GM18867 (cell line): ENCODE data around the gene RAB6B.

ENCODE experiments used
- ATAC-seq: cut with Tn5 transposase; IDR thresholded peaks from one replicate; pipeline ENCODE4 v1.9.1; 2021; ENCODE audit warnings: mild to moderate bottlenecking, moderate library complexity; ENCODE audit not compliant: unreplicated experiment

Gene RAB6B

DNA sequence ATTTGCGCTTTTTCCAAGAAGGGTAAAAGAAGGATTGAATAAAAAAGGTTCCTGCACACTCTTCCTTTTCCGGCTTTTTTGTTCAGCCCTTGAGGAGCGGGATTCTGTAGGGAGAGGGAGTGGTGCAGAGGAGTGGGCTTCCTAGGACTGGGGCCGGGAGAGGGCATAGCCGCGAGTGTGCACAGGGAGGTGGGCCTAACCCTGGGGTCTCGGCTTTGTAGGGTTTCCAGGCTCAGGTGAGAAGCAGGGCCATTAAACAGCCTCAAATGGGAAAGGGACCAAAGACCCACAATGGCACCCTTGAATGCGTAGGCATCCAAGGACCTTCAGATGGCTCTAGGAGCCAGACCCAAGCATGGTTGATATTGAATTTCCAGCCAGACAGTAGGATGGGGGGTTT lies 35.4 kb upstream of the RAB6B start:
- ATAC-seq = no peak

DNA sequence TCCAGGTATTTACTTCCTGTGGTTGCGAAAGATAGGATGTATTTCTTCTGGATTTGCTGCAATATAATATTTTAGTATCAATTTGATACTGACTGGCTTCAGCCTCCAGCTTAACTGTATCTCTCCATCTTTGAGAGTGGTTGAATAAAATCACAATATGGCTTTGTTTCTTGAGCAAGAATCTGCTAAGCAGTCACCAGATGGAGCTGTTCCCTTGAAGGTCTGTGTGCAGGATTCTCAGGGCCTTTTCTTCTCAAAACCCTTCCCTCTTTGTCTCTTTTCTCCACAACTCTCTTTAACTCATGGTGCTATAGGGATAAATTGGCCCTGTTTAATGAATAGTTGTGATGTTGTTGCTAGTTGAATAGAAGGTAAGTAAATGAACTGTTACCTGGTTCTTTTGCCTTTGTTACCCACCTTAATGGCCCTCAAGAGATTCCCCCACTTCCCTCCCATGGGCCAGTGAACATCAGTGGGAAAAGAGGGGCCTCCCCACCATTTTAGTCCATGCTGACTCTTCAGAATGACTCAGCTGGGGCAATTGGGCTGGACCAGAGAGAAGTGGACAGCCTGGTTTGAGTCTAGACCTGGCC lies 34.8 kb upstream of the RAB6B start:
- ATAC-seq = no peak

DNA sequence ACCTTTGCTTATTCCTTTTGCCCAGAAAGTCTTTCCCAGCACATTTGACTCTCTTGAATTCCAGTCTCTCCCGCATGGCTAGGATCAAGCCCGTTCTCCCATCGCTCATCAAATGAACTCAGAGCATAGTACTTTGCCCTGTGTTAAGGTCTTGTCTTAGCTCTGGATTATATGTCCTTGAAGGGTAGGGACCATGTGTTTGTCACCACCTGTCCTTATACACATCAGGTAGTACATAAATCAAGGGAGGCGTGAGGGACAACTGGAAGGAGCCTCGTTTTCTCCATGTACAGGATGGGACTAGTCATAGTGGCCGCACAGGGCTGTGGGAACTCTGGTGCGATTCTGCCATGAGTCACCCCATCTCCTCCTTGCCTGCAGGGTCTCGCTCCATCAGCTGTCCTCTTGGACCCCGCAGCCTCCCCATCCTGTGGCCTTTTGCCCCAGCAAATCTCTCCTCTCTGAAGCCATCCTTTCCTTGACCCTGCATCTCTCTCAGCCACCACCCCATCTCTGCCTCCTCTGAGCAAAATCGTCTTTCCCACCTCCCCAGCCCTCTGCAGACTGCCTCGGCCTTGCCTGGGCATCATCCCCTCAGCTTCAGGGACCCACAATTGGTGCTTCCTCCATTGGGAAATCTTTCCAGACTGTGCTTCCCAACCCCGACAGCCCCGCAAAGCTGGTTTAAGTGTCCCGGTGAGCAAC lies 33.4 kb upstream of the RAB6B start:
- no peak for ATAC-seq

DNA sequence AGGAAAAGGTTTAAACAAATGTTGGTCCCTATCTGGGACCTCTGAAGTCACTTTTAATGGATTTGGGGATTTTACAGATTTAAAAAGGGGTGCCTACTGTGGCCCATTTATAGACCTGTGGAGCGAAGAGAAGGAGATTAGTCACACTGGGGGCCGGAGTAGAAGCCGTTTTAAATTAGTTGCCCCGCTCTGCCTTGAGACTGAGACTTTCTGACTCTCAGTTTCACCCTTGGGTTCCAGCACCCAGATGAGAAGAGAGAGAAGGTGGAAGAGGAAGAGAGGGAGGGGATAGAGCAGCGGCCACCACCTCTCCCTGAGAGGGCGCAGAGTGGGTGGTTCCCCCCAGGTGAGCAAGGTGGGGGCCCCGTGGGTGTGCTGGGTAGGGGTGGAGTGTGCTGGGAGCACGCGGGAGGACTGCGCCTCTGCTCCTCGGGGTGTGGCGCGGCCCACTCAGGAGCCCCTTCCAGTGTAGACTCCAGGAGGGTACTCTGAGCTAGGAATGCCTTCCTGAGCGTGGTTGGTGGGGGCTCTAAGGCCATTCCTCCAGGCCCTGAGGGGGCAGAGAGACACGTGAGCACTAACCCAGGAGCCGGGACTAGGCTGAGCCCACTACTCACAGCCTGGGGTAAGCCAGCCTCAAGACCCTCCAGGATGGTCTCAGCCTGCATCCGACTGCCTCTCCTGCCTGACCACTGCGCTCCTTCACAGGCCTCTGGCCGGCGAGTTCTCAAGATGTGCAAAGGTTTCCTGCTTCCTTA lies 32.6 kb upstream of the RAB6B start:
- ATAC-seq = peak; percentile 50

DNA sequence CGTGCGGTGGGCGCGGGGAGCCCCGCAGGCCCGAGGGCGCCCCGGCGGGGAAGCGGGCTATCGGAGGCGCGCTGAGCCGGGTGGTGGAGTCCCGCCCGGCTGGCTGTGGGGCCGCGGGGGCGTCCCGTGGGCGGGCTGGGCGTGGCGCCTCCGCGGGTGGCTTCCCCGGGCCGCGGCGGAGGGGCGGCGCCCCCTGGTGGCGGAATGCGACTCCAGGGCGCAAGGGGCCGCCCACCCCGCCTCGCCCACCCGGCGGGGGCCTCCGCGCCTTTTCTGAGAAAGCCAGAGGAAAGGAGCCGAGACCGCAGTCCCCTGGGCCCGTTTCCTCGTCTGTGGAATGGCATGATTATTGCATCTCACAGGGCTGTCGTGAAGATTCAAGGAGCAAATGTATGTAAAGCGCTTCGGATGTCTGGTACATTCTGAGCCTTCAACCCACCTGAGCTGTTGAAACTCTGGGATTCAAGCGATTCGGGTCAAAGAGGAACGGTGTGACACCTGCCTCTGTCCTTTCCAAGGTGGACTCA lies 31.9 kb upstream of the RAB6B start:
- ATAC-seq = peak; percentile 78

DNA sequence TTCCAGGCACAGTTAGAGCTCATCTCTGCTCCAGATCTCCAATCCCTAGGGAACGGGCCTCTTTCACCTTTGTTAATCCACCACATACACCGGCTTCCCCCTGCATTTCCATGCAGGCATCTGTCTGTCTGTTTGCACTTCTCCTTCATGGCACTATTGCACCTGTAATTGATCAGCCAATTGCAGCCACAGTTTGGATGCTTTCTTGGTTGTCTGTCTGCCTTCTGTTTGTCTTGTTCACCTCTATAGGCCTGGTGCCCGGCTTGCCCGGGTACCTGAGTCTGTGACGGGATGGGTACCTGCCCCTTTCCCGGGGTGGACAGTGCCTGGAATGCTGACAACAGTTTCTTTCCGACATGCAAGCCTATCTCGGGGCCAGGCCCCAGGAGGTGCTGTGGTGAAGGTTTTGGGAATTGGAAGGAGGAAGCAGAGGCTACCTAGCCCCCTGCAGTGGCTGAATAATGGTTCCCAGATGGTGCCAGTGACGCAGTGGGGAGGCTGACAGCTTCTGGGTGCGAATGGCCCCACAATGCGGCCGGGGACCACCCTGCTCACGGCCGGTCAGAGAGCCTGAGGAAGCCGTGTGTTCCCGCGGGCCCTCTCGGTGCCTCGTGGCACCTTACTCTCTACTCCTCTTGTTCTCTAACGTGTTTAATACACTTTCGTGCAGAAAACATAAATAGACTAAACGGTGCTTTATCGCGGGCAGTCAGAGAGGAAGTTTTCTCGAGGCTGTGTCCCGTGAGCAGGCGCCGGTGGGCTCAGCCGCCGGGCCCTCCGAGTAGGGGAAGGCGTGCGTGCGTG lies 31.3 kb upstream of the RAB6B start:
- ATAC-seq = peak; percentile 6

DNA sequence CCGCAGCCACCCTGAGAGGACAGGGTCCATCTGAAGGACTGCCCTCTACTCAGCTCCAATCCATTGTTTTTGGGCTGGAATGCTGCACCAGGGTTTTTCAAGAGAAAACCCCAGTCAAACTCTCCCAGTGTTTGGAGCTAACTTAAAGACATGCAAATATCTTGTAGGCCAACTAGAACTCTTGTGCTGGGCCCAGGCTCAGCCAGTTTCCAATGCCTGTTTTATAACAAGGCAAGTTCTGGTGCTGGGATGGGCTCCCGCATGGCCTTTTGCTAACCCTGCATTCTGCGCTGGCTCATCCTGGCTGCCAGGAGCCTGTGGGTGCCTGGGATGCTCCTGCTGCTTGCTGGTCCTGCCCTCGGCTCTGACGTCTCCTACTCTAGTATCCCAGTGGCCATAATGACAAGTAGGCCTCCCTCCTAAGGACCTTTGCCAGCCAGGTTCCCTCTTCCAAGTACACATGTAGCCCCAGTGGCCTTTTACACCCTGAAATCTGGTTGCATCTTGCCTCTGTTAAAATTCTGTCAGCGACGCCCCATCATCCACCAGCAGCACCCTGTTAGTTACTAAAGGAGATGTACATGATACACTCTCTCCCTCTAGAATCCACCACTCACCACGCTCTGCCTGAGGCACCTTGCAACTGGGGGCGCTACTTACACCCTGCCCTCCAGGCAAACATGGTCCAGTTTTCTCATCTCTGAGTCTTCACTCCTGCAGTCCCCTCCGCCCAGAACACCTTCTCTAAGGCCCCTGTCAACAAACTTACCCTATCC lies 30.5 kb upstream of the RAB6B start:
- ATAC-seq = no peak

DNA sequence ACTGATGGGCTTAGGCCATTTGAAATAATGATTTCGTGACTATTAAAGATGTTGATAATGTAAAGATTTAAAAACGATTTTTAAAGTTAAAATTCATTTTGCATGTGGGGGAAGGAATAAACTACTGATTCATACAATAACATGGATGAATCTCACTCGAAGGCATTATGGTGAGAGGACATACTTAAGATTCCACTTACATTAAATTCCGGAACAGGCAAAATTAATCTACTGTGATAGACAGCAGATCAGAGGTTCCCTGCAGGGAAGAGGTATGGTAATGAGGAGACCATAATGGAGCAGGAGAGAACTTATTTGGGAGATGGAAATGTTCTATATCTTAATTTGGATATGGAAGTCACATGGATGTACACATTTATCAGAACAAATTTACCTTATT lies 28.4 kb upstream of the RAB6B start:
- no peak for ATAC-seq

DNA sequence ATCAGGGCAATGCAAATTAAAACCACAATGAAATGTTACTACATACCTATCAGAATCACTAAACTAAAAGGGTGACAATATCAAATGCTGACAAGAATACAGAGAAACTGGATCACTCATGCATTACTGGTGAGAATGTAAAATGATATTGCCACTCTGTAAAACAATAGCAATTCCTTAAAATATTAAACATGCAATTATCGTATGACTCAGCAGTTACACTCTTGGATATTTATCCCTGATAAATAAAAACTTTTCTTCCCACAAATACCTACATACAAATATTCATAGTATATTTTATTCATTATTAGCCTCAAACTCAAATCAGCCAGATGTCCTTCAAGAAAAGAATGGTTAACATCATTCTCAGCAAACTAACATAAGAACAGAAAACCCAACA lies 25.9 kb upstream of the RAB6B start:
- no peak for ATAC-seq

DNA sequence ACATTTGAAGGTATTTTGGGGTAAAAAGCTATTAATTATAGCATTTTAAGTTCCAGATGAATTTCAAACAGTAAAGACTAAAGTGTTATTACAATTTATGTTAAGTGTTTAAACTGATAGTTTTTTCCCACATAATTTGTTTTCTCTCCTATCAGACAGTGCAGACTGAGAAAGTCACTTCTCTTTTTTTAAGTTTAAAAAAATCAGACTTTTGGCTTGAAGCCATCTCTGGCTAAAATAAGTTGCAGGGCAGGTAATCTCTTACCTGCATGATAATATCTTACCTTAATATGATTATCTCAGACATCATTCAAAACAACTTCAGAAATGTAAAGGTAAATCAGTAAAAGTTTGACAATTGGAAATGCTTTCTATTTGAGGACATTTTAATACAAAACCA lies 21.5 kb upstream of the RAB6B start:
- no peak for ATAC-seq

DNA sequence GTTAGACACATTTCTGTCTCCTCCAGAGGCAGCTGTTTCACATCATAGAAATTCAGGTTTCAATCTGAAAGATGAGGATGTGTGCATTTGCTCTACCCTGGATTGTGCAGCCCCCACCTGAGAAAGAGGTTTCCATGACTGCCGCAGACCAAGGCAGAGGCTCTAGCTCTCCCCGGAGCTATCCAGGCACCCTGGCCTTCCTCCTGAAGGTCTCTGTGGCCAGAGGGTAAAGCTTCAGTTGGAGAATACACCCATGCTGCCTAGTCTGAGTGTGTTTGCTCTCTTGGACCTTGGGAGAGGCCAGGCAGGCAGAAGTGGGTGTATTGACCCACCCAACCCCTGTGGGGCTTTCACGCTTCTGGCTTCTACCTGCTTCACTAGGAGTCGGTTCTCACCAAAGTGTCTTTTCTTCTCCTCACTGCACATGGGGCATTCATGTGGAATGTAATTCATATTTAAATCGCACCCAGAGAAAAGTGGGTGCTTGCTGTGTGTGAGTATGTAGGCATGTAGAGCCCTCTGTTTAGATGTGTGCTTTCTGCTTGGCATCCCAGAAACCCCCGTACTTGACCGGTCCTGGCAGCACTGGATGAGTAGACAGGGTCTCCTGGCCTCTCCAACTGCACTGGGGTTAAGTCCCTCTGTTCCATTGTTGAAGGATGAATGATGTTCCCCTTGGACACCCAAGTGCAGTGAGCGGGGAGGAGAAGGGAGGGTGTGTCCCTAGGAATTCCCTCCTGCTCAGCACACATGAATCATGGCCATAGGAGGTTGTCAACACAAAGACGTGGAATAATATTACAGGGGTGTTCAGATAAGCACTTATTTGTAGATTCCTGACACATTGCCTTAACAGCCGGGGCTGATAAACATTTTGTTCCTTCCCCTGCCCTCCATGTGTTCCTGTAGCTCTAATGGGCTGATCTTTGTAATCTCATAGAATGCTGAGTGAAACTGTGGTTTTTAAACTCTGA lies 20.3 kb upstream of the RAB6B start:
- ATAC-seq = no peak

DNA sequence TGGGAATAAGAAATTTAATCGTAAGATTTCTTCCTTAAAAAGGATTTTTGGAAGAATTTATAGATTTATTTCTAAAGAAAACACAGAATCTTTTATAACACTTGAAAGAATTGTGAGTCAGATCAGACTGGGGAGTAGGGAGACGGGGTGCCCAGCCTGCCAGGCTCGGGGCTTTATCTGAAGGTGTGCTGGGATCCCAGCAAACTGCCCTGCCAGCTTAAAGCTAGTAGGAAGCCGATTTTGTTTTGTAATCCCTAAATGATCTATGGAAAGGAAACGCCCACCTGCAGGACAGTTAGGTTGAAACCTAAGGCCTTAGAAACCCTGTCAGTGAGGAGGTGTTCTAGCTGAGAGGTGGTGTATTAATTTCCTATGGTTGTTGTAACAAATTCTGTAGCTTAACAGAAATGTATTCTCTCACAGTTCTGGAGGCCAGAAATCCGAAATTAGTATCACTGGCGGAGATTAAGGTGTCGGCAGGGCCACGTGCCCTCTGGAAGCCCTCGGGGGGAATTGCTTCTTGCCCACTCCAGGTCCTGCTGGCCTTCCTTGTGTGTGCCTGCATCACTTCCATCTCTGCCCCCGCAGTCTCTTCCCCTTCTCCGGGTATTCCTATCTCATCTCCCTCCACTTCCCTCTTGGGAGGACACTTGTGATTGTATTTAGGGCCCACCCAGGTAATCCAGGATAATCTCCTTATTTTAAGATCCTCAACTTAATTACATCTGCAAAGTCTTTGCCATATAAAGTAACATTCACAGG lies 19.3 kb upstream of the RAB6B start:
- ATAC-seq = no peak

DNA sequence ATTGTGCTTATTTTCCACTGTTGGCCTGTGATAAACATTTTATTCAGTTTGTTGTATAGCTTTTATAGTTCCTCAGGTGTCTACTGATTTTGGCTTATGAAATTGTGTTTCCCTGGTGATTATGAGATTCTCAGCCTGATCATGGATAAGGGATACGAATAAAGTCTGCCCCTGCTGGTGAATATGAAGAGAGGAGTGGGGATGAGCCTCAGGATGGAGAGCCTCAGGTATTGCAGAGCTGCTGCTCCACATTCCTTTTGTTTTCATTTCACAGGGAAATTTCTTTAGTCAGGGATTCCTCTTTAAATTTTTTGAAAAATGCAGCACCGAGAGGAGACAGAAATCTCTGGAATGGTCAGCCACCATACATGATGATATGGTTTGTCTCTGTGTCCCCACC lies 14.7 kb upstream of the RAB6B start:
- no peak for ATAC-seq

DNA sequence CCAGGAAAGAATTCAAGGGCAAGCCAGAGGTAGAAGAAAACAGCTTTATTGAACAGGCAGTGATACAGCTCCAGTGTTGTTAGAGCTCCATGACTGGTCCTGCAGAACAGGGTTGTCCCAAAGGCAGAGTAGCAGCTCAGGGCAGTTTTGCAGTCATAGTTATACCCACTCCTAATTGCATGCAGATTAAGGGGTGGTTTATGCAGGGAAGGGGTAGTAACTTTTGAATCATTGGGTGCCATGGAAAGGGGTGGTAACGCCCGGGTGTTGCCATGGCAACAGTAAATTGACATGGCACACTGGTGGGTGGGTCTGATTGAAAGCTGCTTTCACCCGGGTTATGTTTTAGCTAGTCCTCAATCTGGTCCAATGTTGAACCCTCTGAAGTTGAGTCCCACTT lies 9.7 kb upstream of the RAB6B start:
- ATAC-seq = no peak

DNA sequence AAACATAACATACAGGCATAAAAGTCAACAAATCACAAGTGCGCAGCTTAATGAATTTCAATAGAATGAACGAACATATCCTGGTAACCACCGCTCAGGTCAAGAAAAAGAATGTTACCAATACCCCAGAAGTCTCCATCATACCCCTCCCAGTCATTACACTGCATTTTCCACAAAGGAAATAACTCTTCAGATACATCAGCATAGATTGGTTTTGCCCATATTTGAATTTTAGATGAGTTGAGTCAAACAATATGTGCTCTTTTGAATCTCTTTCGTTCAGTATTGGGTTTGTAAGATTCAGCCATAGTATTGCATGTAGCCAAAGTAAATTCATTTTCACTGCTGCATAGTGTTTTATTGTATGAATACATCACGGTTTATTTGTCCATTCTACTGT lies 6.2 kb upstream of the RAB6B start:
- no peak for ATAC-seq

DNA sequence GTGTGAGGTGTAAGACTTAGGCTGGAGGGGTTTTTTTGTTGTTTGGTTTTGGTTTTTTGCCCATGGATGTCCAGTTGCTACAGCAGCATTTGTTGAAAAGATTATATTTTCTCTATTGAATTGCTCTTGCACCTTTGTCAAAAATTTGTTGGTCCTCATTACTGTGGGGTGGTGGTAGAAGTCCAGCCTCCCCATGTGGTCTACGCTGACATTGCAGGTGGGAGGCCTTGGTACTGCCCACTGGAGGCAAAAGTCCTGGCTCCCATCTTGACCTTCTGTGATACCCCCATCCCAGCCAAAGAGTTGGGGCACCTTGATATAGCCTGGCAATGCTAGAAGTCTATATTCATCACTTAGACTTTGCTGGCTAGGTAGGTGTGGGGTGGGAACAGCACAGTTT lies 5.4 kb upstream of the RAB6B start:
- ATAC-seq = no peak

DNA sequence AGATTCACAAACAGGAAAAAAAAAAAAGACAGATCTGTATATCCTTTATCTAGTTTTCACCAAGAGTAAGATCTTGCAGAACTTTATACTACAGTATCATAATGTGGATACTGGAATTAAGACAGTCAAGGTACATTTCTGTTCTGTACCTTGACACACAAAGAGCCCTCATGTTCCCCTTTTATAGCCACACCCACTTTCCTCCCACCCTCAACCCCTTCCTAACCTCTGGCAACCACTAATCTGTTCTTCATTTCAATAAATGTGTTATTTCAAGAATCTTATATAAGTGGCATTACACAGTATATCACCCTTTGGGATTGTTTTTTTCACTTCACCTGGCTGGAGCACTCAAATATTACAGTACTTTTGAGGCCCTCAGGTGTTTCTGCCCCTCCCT lies 3.6 kb upstream of the RAB6B start:
- ATAC-seq = no peak

DNA sequence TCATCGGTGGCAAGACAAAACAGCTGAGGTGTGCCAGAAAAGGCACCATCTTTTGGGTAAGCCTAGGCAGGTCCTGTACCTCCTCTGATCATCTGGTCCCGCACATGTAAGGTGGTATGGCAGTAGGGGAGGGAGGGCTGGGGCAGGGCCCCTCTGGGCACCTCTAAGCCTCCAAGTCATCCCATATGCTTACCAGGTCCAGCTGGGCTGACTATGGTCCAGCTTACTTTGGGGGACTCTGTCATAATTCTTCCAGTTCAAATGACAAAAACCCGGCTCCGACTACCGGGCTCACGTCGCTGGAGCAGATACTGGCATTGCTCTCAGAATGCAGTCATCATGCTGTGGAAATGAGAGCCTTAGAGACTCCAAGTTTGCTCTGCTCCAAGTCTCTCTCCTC lies 1.9 kb upstream of the RAB6B start:
- no peak for ATAC-seq
